HepG2 (cell line): ENCODE measurements around the gene SUPT6H. TPM values are rescaled to one million over a fixed set of nuclear protein-coding genes. Genes with fewer than 3 reads are reported as not detected.

Experiments
- CHD2 ChIP-seq: IDR thresholded peaks from 2 replicates; pipeline ENCODE4 v1.6.1; 2011; ENCODE audit warnings: low read depth, low read length, improper control_type of control experiment
- EHMT2 ChIP-seq: fragments of 200-600 bp; sonication (generic); IDR thresholded peaks from 2 replicates; pipeline ENCODE4 v1.7.0; 2017; ENCODE audit warnings: antibody characterized with exemption, low read depth, low read length, borderline replicate concordance
- FOXJ3 ChIP-seq: sonication (generic); formaldehyde crosslinking; IDR thresholded peaks from 2 replicates; pipeline ENCODE4 v1.4.0; 2020; ENCODE audit warnings: missing genetic modification reagents, mild to moderate bottlenecking, borderline replicate concordance
- GMEB2 ChIP-seq: IDR thresholded peaks from 2 replicates; pipeline ENCODE4 v1.6.1; 2016; ENCODE audit warnings: missing biosample characterization, missing genetic modification reagents, low read depth
- KLF9 ChIP-seq: IDR thresholded peaks from 2 replicates; pipeline ENCODE4 v1.6.1; 2016; ENCODE audit warnings: low read depth
- MAZ ChIP-seq, 2 experiments: sonication (generic) in 1 of 2; formaldehyde crosslinking in 1 of 2; IDR thresholded peaks; 2 replicates each; pipeline versions ENCODE4 v1.5.0 to v1.6.1; 2012 to 2020; ENCODE audit warnings: low read depth in 2 of 2, mild to moderate bottlenecking in 2 of 2, borderline replicate concordance in 1 of 2, improper control_type of control experiment in 1 of 2, low read length in 1 of 2, missing genetic modification reagents in 1 of 2, moderate library complexity in 1 of 2
- MBD4 ChIP-seq: IDR thresholded peaks from 2 replicates; pipeline ENCODE4 v1.6.1; 2012; ENCODE audit warnings: low read length, inconsistent platforms, borderline replicate concordance
- MIER2 ChIP-seq: IDR thresholded peaks from 2 replicates; pipeline ENCODE4 v1.6.1; 2016; ENCODE audit warnings: missing biosample characterization, missing genetic modification reagents
- MYPOP ChIP-seq: sonication (generic); formaldehyde crosslinking; IDR thresholded peaks from 2 replicates; pipeline ENCODE4 v1.8.1; 2023; ENCODE audit warnings: mild to moderate bottlenecking, moderate library complexity, missing genetic modification reagents
- NFYC ChIP-seq: IDR thresholded peaks from 2 replicates; pipeline ENCODE4 v1.6.1; 2016; ENCODE audit warnings: missing genetic modification reagents, missing compliant biosample characterization
- SKI ChIP-seq: fragments of 450-650 bp; IDR thresholded peaks from one replicate; pipeline ENCODE4 v1.6.1; 2018; ENCODE audit warnings: mild to moderate bottlenecking; ENCODE audit not compliant: partially characterized antibody
- TGIF2 ChIP-seq: IDR thresholded peaks from 2 replicates; pipeline ENCODE4 v1.6.1; 2016; ENCODE audit warnings: control low read depth, missing compliant biosample characterization
- TRIM24 ChIP-seq: sonication (generic); formaldehyde crosslinking; IDR thresholded peaks from 2 replicates; pipeline ENCODE4 v1.8.0; 2022; ENCODE audit warnings: mild to moderate bottlenecking, missing genetic modification reagents
- ZBTB34 ChIP-seq: sonication (generic); formaldehyde crosslinking; IDR thresholded peaks from 2 replicates; pipeline ENCODE4 v1.8.0; 2022; ENCODE audit warnings: mild to moderate bottlenecking, missing genetic modification reagents
- ZFAT ChIP-seq: sonication (generic); formaldehyde crosslinking; conservative IDR thresholded peaks from 2 replicates; pipeline ENCODE4 v1.8.1; 2023; ENCODE audit warnings: missing genetic modification reagents, inconsistent platforms
- ZFP82 ChIP-seq: sonication (generic); formaldehyde crosslinking; IDR thresholded peaks from 2 replicates; pipeline ENCODE4 v1.5.1; 2020; ENCODE audit warnings: mild to moderate bottlenecking, missing genetic modification reagents, borderline replicate concordance
- ZNF207 ChIP-seq: fragments of 450-650 bp; IDR thresholded peaks from 2 replicates; pipeline ENCODE4 v1.6.1; 2016; ENCODE audit warnings: antibody characterized with exemption, borderline replicate concordance
- ZNF543 ChIP-seq: sonication (generic); formaldehyde crosslinking; IDR thresholded peaks from 2 replicates; pipeline ENCODE4 v1.4.0; 2020; ENCODE audit warnings: mild to moderate bottlenecking, missing genetic modification reagents
- ZNF556 ChIP-seq: sonication (generic); formaldehyde crosslinking; IDR thresholded peaks from 2 replicates; pipeline ENCODE4 v1.4.0; 2020; ENCODE audit warnings: mild to moderate bottlenecking, missing genetic modification reagents, borderline replicate concordance
- ZNF567 ChIP-seq: sonication (generic); formaldehyde crosslinking; IDR thresholded peaks from 2 replicates; pipeline ENCODE4 v1.8.1; 2023; ENCODE audit warnings: mild to moderate bottlenecking, missing genetic modification reagents, borderline replicate concordance
- ZNF770 ChIP-seq: sonication (generic); formaldehyde crosslinking; IDR thresholded peaks from 2 replicates; pipeline ENCODE4 v1.5.0; 2020; ENCODE audit warnings: mild to moderate bottlenecking, missing genetic modification reagents
- ZNF781 ChIP-seq: sonication (generic); formaldehyde crosslinking; IDR thresholded peaks from 2 replicates; pipeline ENCODE4 v1.5.1; 2020; ENCODE audit warnings: borderline replicate concordance, mild to moderate bottlenecking, missing genetic modification reagents; ENCODE audit errors: not compliant biosample characterization
- ZSCAN12 ChIP-seq: sonication (generic); formaldehyde crosslinking; IDR thresholded peaks from 2 replicates; pipeline ENCODE4 v1.9.0; 2021; ENCODE audit warnings: mild to moderate bottlenecking, missing genetic modification reagents
- polyA plus RNA-seq, 8 experiments: library from polyadenylated mRNA; depleted of rRNA in 3 of 8; stranded (reverse) in 7 of 8; unstranded in 1 of 8; fragments of >200 nt; fragmentation: Illumina TruSeq in 4 of 8; extraction: Trizol in 4 of 8; gene quantifications; 2 replicates each; pipeline versions ENCODE4 v1.2.1 to v1.2.3, GENCODE V29; 2011 to 2016; ENCODE audit warnings: low read depth in 4 of 8, missing spikeins in 1 of 8, mixed read lengths in 1 of 8; ENCODE audit not compliant: insufficient read depth in 1 of 8
- total RNA-seq, 5 experiments: library from RNA; depleted of rRNA; stranded (reverse); fragments of >200 nt; fragmentation: Illumina TruSeq; extraction: Trizol; gene quantifications; 2 replicates each; pipeline ENCODE4 v1.2.3, GENCODE V29; 2016; ENCODE audit warnings: low read depth in 1 of 5

The SUPT6H gene
- total and polyA plus RNA-seq, 2 of the 13 experiments (the other 11 are each of a cell fraction or from before 2014, with no cell fraction given), result 32.7 to 39.9 TPM

GRCh38 chr17:28728364-28729200, 66.6 kb downstream of the SUPT6H start, which contains the start of gene NEK8 (continued):
- TF ChIP-seq ZNF567 (CRISPR knock-in tag) (no peak), ZNF781 (CRISPR knock-in tag) (peak; percentile 26), FOXJ3 (CRISPR knock-in tag) (no peak), CHD2 (no peak), ZNF770 (CRISPR knock-in tag) (no peak), MYPOP (CRISPR knock-in tag) (0 out of 2 replicates have a peak, but pooled peaks have one; percentile 2), MAZ (IDR thresholded peaks at IDR 0.05; ENCODE audit: borderline replicate concordance, low read depth, low read length) (no peak), MAZ (CRISPR knock-in tag; IDR thresholded peaks at IDR 0.05; ENCODE audit: low read depth) (peak; percentile 66), MBD4 (no peak), MIER2 (CRISPR knock-in tag) (no peak), ZBTB34 (0 out of 2 replicates have a peak, but pooled peaks have one; percentile 31), ZFP82 (0 out of 2 replicates have a peak, but pooled peaks have one; percentile 72), EHMT2 (no peak), ZNF556 (CRISPR knock-in tag) (no peak; the same call in 1 of the 2 replicates), ZFAT (CRISPR knock-in tag) (0 out of 2 replicates have a peak, but pooled peaks have one; percentile 5), ZNF543 (CRISPR knock-in tag) (no peak), ZSCAN12 (CRISPR knock-in tag) (0 out of 2 replicates have a peak, but pooled peaks have one; percentile 2), TGIF2 (CRISPR knock-in tag) (no peak), SKI (no peak), GMEB2 (CRISPR knock-in tag) (no peak), ZNF207 (no peak), NFYC (CRISPR knock-in tag) (no peak), TRIM24 (CRISPR knock-in tag) (no peak), KLF9 (CRISPR knock-in tag) (no peak)
